GM19467 (cell line): ENCODE results near the gene L2HGDH.
"Not testable (repeated sequence)": the region's sequence is repeated elsewhere in the genome, so short reads cannot be mapped to it uniquely, and the experiment has no call there.

Source experiments
- ATAC-seq: cut with Tn5 transposase; IDR thresholded peaks from one replicate; pipeline ENCODE4 v1.9.1; 2021; ENCODE audit warnings: mild to moderate bottlenecking, moderate library complexity; ENCODE audit not compliant: unreplicated experiment

L2HGDH gene

DNA sequence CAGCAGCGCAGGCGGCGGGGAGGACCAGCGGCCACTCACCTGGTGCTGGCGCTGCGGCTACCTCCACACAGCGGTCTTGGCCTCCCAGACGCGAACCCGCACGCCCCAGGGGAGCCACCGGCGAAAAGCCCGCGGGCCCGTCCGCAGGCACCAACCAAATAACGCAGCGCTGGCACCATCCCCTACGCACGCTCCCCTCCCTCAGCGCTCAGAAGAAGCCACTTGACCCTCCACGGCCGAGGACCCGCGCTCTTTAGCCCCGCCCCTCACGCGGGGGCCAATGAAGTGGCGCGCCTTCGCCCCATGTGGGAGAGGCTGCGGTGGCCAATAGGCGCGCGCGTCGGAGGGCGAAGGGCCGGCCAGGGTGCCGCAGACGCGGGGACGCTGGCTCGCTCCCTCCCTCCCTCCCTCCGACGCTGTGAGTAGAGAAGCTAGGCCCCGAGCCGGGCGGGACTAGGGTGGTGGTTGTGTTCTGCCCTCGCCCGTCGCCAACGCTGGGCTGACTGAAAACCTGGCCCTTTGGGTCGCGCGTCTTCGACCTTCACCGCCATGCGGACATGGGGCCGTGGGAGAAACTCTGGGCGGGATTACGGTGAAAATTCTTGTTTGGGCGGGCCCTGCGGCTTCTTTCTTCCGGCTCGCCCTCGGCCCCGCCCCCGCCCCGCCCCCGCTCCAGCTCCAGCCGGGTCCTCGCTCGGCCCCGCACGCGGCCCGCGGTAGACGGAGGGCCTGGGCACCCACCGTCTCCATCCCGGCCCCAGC is at the start of gene L2HGDH, which contains the start of gene DMAC2L:
Gene L2HGDH (minus strand): TSS at position 258 of the 762 bp plus-strand sequence. CDS start 79 bp downstream, at position 179.
Gene DMAC2L (plus strand): TSS at position 353 of the 762 bp plus-strand sequence. CDS start 9,164 bp downstream, outside the sequence.
- peak; percentile 95 for ATAC-seq

GRCh38 chr14:50360851-50361250 is 48.8 kb upstream of the L2HGDH start:
- ATAC-seq, result no peak

DNA sequence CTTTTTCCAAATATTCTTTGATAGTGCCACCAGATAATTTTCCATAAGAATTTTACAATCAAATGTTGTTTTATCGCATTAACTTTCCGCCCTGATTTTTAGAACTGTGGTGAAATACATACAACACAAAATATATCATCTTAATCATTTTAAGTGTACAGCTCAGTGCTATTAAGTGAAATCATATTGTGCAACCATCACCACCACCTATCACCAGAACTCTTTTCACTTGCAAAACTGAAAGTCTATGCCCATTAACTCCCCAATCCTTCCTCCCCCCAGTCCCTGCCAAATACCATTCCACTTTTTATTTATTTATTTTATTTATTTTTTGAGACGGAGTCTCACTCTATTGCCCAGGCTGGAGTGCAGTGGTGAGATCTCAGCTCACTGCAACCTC is 48.1 kb upstream of the L2HGDH start:
- ATAC-seq, result no peak

DNA sequence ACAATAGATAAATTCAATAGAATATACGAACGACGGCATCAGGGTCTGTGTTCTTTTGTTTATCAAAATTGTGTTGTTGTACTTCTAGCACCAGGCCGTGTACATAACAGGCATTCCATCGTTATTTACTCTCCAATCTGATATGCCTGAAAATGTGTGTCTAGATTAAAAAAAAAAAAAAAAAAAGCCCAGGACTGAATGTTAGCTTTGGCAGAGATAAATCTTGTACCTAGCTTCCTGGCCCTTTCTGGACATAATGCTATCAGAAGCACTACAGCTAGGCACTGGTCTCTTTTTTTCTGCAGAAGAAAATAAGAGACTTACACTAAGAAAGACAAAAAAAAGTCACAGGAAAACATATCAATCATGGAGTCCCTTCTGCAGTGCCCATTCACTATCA is 47.6 kb upstream of the L2HGDH start:
- ATAC-seq, result no peak

- no peak for ATAC-seq
Measured at GRCh38 chr14:50357753-50358395, 45.8 kb upstream of the L2HGDH start.

GRCh38 chr14:50357124-50357523 is 45.1 kb upstream of the L2HGDH start:
- ATAC-seq, result no peak

- ATAC-seq, result not testable (repeated sequence)
Measured at GRCh38 chr14:50356283-50356682, 44.3 kb upstream of the L2HGDH start.

- no peak for ATAC-seq
Measured at GRCh38 chr14:50355692-50356091, 43.7 kb upstream of the L2HGDH start.

- no peak for ATAC-seq
Measured at GRCh38 chr14:50354527-50354926, 42.5 kb upstream of the L2HGDH start.

- ATAC-seq, result no peak
Measured at GRCh38 chr14:50353126-50353525, 41.1 kb upstream of the L2HGDH start.

- no peak for ATAC-seq
Measured at GRCh38 chr14:50352584-50352983, 40.6 kb upstream of the L2HGDH start.

DNA sequence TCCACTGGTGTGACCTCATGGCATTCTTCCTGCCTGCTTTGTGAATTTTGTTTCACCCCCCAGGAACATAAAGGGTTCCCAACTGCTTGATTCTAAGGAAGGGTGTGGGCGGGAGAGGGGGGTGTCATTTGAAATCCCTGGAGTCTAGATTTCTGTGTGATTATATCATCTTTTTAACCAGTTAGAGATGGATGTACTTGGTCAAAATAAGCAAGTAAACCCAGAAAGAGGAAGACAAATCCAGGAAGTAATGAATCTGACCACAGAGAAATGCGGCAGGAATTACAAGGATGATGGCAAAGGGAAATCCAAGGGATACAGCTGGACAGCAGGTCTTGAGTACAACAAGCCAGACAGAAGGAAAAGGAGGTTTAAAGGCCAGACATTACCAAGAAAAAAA is 38.9 kb upstream of the L2HGDH start:
- no peak for ATAC-seq

- ATAC-seq, result no peak
Measured at GRCh38 chr14:50348933-50349332, 36.9 kb upstream of the L2HGDH start.

GRCh38 chr14:50347521-50347920 is 35.5 kb upstream of the L2HGDH start:
- no peak for ATAC-seq

GRCh38 chr14:50345846-50346422 is 33.9 kb upstream of the L2HGDH start:
- no peak for ATAC-seq

- ATAC-seq, result no peak
Measured at GRCh38 chr14:50344876-50345563, 33.0 kb upstream of the L2HGDH start.

GRCh38 chr14:50344116-50344775 is 32.2 kb upstream of the L2HGDH start:
- ATAC-seq, result peak; percentile 51

DNA sequence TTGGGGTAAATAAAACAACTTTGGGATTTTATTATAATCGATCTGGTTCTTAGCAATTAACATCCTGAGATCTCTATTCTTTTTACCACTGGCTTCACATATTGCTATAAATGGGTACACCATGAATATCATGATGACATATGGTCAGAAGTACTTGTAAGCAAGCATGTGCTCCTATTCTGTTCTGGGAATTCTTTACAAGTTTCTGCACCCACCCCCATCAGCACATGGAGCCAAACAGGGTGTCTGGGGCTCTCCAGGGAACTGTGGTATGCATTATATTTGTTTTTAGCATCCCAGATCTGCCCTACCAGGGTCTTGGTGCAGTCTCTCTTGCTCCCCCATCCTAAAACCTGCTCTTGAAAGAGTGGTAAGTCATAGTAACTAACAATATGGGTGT is 31.4 kb upstream of the L2HGDH start:
- ATAC-seq, result no peak

GRCh38 chr14:50342221-50343078 is 30.4 kb upstream of the L2HGDH start:
- no peak for ATAC-seq

- ATAC-seq, result no peak
Measured at GRCh38 chr14:50340963-50341362, 28.9 kb upstream of the L2HGDH start.
